Ureter (tissue), 1 donor: ENCODE measurements around the gene HSPA2. TPM values are rescaled to one million over a fixed set of nuclear protein-coding genes. Genes with fewer than 3 reads are reported as not detected.
"Not testable (repeated sequence)": the region's sequence is repeated elsewhere in the genome, so short reads cannot be mapped to it uniquely, and the experiment has no call there.

Source experiments
- DNase-seq: peaks from one replicate; pipeline ENCODE4 v3.0.0-alpha.2; 2020; ENCODE audit warnings: low spot score
- total RNA-seq: library from RNA; stranded (reverse); gene quantifications from one replicate; pipeline ENCODE4 v1.2.4, GENCODE V29; 2023
- donor health status: DM: yes; HTN: yes; CAD: no.

The HSPA2 gene
- total RNA-seq, 1 donor from 2014 or later: 36.7 TPM

- not testable (repeated sequence) for DNase-seq
Observed at GRCh38 chr14:64558216-64558615, 17.7 kb downstream of the HSPA2 start.

GRCh38 chr14:64561631-64562030 is 21.1 kb downstream of the HSPA2 start:
- no peak for DNase-seq

GRCh38 chr14:64562436-64562835 is 21.9 kb downstream of the HSPA2 start:
- no peak for DNase-seq

GRCh38 chr14:64563696-64564095 is 23.2 kb downstream of the HSPA2 start:
- no peak for DNase-seq

GRCh38 chr14:64566651-64567122 is 26.1 kb downstream of the HSPA2 start:
- no peak for DNase-seq

GRCh38 chr14:64569138-64569631 is 28.6 kb downstream of the HSPA2 start:
- DNase-seq: peak; percentile 71

- not testable (repeated sequence) for DNase-seq
Observed at GRCh38 chr14:64569646-64570045, 29.1 kb downstream of the HSPA2 start.

GRCh38 chr14:64572386-64573104 is 32.0 kb downstream of the HSPA2 start:
- DNase-seq: no peak

GRCh38 chr14:64573109-64573508 is 32.6 kb downstream of the HSPA2 start:
- DNase-seq: no peak

- no peak for DNase-seq
Observed at GRCh38 chr14:64574371-64575107, 34.0 kb downstream of the HSPA2 start.

- no peak for DNase-seq
Observed at GRCh38 chr14:64577211-64577610, 36.7 kb downstream of the HSPA2 start.

GRCh38 chr14:64580467-64580866 is 39.9 kb downstream of the HSPA2 start:
- no peak for DNase-seq

GRCh38 chr14:64581363-64581762 is 40.8 kb downstream of the HSPA2 start:
- DNase-seq: no peak

GRCh38 chr14:64581817-64582216 is 41.3 kb downstream of the HSPA2 start:
- no peak for DNase-seq

- no peak for DNase-seq
Observed at GRCh38 chr14:64584190-64584589, 43.6 kb downstream of the HSPA2 start.

GRCh38 chr14:64591809-64592208 is 51.3 kb downstream of the HSPA2 start:
- DNase-seq: no peak

Other genes starting within 250 kb of the HSPA2 start
- 14.5 TPM for gene ESR2, start 246.4 kb upstream of the HSPA2 start, total RNA-seq
- 79.2 TPM for gene MTHFD1, start 152.4 kb upstream of the HSPA2 start, total RNA-seq
- gene AKAP5, start 75.2 kb upstream of the HSPA2 start, total RNA-seq: 0.96 TPM
- gene ZBTB25, start 36.9 kb upstream of the HSPA2 start, total RNA-seq: 23.8 TPM
- 51.1 TPM for gene ZBTB1, start 36.0 kb upstream of the HSPA2 start, total RNA-seq
- 4.6 TPM for gene PPP1R36, start 9.2 kb downstream of the HSPA2 start, total RNA-seq
- 111 TPM for gene PLEKHG3, start 163.7 kb downstream of the HSPA2 start, total RNA-seq